ENCODE measurements around the gene PITPNC1. TPM values are rescaled to one million over a fixed set of nuclear protein-coding genes. Genes with fewer than 3 reads are reported as not detected.

Gene PITPNC1
- total RNA-seq, 1 experiment from 2014 or later = 4.2 TPM

GRCh38 chr17:67509390-67510287 lies 132.6 kb downstream of the PITPNC1 start:
- POLR2A ChIA-PET = no interaction called here

GRCh38 chr17:67511012-67511411 lies 133.9 kb downstream of the PITPNC1 start:
- H3K9me3 ChIP-seq = peaks cover 8% of the 10 kb centered on the region; the same call in 1 of the 2 replicates
- H3K4me3 ChIP-seq (ENCODE audit: low read depth, low read length) = no peak overlapping the region
- H3K36me3 Mint-ChIP-seq (ENCODE audit: insufficient read depth, unreplicated experiment) = no peaks in the 10 kb centered on the region
- H3K27ac Mint-ChIP-seq (ENCODE audit: unreplicated experiment) = no peak overlapping the region
- intact Hi-C loops (cut with micrococcal nuclease; ENCODE audit: unreplicated experiment) = no loop called here
- H3K9me3 Mint-ChIP-seq (ENCODE audit: unreplicated experiment) = no peaks in the 10 kb centered on the region
- BruUV-seq (replicated peaks) = no TSS peak
- ChIA-PET CTCF (no interaction called here), POLR2A (no interaction called here)
- TF ChIP-seq, protein P1, sequence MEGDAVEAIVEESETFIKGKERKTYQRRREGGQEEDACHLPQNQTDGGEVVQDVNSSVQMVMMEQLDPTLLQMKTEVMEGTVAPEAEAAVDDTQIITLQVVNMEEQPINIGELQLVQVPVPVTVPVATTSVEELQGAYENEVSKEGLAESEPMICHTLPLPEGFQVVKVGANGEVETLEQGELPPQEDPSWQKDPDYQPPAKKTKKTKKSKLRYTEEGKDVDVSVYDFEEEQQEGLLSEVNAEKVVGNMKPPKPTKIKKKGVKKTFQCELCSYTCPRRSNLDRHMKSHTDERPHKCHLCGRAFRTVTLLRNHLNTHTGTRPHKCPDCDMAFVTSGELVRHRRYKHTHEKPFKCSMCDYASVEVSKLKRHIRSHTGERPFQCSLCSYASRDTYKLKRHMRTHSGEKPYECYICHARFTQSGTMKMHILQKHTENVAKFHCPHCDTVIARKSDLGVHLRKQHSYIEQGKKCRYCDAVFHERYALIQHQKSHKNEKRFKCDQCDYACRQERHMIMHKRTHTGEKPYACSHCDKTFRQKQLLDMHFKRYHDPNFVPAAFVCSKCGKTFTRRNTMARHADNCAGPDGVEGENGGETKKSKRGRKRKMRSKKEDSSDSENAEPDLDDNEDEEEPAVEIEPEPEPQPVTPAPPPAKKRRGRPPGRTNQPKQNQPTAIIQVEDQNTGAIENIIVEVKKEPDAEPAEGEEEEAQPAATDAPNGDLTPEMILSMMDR (IDR thresholded peaks at IDR 0.05; ENCODE audit: insufficient read depth in 1 of 2, low read depth in 1 of 2, low read length in 1 of 2, severe bottlenecking in 1 of 2, unreplicated experiment in 1 of 2) = no peak
- no peaks in the 10 kb centered on the region for H3K4me1 ChIP-seq
- no peak overlapping the region for H3K4me3 Mint-ChIP-seq (ENCODE audit: unreplicated experiment)
- H3K36me3 ChIP-seq (ENCODE audit: control insufficient read depth, insufficient read depth, low read length) = no peaks in the 10 kb centered on the region
- DNase-seq = no peak
- no peaks in the 10 kb centered on the region for H3K4me1 Mint-ChIP-seq (ENCODE audit: low read depth, unreplicated experiment)
- H3K27me3 Mint-ChIP-seq (ENCODE audit: insufficient read depth, unreplicated experiment) = no peaks in the 10 kb centered on the region
- no peaks in the 10 kb centered on the region for H3K27me3 ChIP-seq (replicated peaks; ENCODE audit: control insufficient read depth, insufficient read depth, low read length)

More at GRCh38 chr17:67509390-67510287, 132.6 kb downstream of the PITPNC1 start:
- Mint-ChIP-seq H3K9me3 (ENCODE audit: unreplicated experiment) (no peaks in the 10 kb centered on the region), H3K27ac (ENCODE audit: unreplicated experiment) (no peak overlapping the region), H3K27me3 (ENCODE audit: insufficient read depth, unreplicated experiment) (no peaks in the 10 kb centered on the region), H3K4me1 (ENCODE audit: low read depth, unreplicated experiment) (no peaks in the 10 kb centered on the region), H3K4me3 (ENCODE audit: unreplicated experiment) (no peak overlapping the region), H3K36me3 (ENCODE audit: insufficient read depth, unreplicated experiment) (no peaks in the 10 kb centered on the region)
- Histone ChIP-seq H3K4me1 (no peaks in the 10 kb centered on the region), H3K4me3 (ENCODE audit: low read depth, low read length) (no peak overlapping the region), H3K9me3 (peaks cover 8% of the 10 kb centered on the region; the same call in 1 of the 2 replicates), H3K36me3 (ENCODE audit: control insufficient read depth, insufficient read depth, low read length) (no peaks in the 10 kb centered on the region), H3K27me3 (replicated peaks; ENCODE audit: control insufficient read depth, insufficient read depth, low read length) (no peaks in the 10 kb centered on the region)
- no TSS peak for BruUV-seq (replicated peaks)
- TF ChIP-seq, protein P1 (IDR thresholded peaks at IDR 0.05; ENCODE audit: insufficient read depth in 1 of 2, low read depth in 1 of 2, low read length in 1 of 2, severe bottlenecking in 1 of 2, unreplicated experiment in 1 of 2) = no peak
- intact Hi-C loops (cut with micrococcal nuclease; ENCODE audit: unreplicated experiment) = no loop called here
- CTCF ChIA-PET = no interaction called here
- no peak for DNase-seq

- Mint-ChIP-seq H3K27me3 (ENCODE audit: insufficient read depth, unreplicated experiment) (no peaks in the 10 kb centered on the region), H3K4me1 (ENCODE audit: low read depth, unreplicated experiment) (no peaks in the 10 kb centered on the region), H3K36me3 (ENCODE audit: insufficient read depth, unreplicated experiment) (no peaks in the 10 kb centered on the region), H3K27ac (ENCODE audit: unreplicated experiment) (no peak overlapping the region), H3K4me3 (ENCODE audit: unreplicated experiment) (no peak overlapping the region), H3K9me3 (ENCODE audit: unreplicated experiment) (no peaks in the 10 kb centered on the region)
- Histone ChIP-seq H3K36me3 (ENCODE audit: control insufficient read depth, insufficient read depth, low read length) (no peaks in the 10 kb centered on the region), H3K4me3 (ENCODE audit: low read depth, low read length) (no peak overlapping the region), H3K9me3 (peaks cover 8% of the 10 kb centered on the region; the same call in 1 of the 2 replicates), H3K27me3 (replicated peaks; ENCODE audit: control insufficient read depth, insufficient read depth, low read length) (no peaks in the 10 kb centered on the region), H3K4me1 (no peaks in the 10 kb centered on the region)
- TF ChIP-seq, protein P1 (IDR thresholded peaks at IDR 0.05; ENCODE audit: insufficient read depth in 1 of 2, low read depth in 1 of 2, low read length in 1 of 2, severe bottlenecking in 1 of 2, unreplicated experiment in 1 of 2) = no peak
- no peak for DNase-seq
- intact Hi-C loops (cut with micrococcal nuclease; ENCODE audit: unreplicated experiment) = no loop called here
- no TSS peak for BruUV-seq (replicated peaks)
- CTCF ChIA-PET = no interaction called here
- POLR2A ChIA-PET = no interaction called here
Observed at GRCh38 chr17:67511804-67512203, 134.7 kb downstream of the PITPNC1 start.
